NOMO-1 treated with DMSO at 0.1 percent for 48 hours (cell line): ENCODE measurements around the gene PPME1.
A peak's percentile ranks its signal among the peaks of the same experiment; 100 is the strongest.

Experiments
- DNase-seq: peaks from one replicate; lab custom pipeline; 2025; ENCODE audit not compliant: unreplicated experiment; lab: John Stamatoyannopoulos, UW

PPME1 gene

GRCh38 chr11:74159642-74160041 is 11.4 kb upstream of the PPME1 start:
- no peak for DNase-seq

DNA sequence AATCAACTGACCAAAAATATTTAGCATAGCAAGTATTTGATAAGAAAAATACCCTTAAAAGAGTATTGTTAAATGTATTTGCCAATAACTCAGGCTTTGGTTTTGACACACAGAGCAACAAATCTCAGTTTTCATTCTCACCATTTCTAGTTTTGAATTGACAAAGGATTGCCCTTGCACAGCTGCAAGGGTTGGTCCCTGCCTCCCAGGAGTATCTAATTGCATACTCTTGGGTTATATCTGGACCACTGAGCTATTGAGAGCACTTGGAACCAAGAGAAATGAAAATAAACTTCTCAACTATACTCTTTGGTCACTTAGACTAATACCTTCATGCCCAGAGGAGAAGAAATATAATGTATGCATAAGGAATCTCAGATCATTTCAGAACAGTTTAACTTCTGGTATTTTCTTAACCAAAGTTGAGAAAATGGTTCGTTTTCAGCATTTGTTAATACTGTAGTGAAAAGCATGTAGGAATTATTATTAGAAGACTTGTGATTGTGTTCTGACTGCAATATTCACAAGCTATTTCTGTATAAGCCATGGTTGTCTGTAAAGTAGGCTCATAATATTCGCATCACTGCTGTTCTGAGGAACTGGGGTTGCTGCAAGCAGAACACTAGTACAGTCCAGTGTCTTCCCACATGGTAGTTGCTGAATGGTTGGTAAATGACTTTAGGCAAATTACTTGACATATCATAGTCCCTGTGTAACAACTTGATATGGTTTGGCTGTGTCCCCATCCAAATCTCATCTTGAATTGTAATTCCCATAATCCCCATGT is 8.2 kb upstream of the PPME1 start:
- no peak for DNase-seq

- DNase-seq, result no peak
These were observed 2.3 kb upstream of the PPME1 start for GRCh38 chr11:74168838-74169237.

DNA sequence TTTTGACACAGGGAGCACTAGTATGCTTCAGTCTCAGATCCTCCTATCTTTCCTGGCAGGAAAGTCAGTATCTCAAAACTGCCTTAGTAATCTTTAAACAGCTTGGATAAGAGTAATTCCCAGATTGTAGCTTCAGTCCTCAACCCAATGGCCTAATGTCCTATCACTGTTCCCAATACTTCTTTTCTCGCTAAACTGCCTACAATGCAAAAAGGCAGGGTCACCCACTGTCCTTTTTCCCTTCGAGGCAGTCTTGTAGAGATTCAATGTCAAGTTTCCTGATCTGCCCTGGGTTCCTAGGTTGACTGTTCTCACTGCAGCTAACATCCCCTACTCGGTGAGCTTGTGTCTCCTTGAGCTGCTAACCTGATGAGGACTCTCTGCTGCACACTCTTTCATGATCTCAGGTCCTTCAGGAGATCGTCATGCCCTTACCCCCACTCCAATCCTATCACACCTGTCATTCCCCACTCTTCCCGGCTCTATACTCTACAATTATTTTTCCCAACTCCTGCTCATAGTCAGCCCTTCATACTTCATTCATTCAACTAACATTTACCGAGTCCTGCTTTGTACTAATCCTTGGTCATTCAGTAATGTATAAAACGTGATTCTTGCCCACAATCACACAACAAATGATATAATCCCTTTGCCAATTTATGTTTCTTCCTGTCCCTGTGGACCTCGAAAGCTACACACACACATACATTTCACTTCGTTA is 1.2 kb upstream of the PPME1 start:
- no peak for DNase-seq

DNA sequence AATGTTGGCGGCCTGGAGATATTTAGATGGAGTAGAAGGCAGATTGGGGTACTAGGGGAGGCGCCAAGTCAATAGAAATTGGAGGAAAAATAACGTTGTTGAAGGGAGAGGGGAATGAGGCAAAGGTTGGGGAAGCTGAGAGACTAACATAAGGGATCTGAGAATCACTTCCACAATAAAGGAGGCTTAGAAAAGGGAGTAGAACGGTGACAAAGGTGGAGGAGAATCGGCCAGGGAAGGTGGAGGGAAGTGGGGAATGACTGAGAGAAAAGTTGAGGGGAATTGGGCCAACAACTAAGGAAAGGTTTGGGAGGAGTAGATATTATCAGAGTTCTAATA is 510 bp downstream of the PPME1 start:
- DNase-seq, result no peak

DNA sequence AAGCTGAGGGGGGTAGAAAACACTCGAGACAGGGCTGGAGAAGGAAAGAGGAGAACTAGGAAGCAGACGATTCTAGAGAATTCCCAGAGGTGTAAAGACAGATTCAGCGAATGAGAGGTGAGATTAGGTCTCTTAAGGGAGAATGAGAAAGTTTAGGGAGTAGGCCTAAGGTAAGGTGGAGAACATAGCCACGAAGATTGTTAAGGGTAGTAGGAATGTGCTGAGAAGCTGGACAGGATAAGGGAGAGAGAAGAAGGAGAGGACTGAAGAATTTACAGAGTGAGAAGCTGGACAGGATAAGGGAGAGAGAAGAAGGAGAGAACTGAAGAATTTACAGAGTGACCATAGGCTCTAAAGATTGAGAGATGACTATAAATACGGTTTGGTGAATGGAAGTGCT is 908 bp downstream of the PPME1 start:
- DNase-seq, result no peak

DNA sequence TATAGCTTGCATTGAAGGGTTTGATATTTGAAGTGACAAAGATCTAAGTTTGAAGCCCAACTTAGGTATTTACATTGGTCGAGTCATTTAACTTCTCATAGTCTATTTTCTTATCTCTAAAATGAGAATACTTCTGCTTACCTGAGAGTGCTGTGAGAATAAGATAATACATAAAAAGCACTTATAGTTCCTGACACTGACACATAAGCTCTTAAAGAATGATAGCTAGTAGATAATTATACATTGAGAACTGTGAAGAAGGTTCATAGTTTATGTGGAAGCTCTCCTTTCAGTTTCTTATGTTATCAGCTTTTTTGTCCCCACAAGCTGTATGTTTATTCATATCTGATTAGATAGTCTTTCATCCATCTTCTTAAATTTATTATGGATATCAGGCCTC is 4.8 kb downstream of the PPME1 start:
- no peak for DNase-seq

GRCh38 chr11:74179234-74180052 is 8.4 kb downstream of the PPME1 start:
- no peak for DNase-seq

DNA sequence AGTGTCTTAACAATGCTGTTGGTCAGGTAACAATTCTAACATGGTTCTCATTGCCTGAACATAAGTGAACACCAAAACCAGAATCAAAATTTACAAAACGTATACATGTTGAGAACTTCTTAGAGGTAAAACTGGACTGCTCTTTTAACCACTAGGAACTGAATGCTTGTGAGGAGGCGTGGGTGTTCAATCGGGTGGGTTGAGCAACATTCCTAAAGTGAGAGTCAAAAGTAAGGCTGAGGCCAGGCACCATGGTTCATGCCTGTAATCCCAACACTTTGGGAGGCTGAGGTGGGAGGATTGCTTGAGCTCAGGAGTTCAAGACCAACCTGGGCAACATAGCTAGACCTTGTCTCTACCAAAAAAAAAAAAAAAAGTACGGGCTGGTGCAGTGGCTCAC is 11.5 kb downstream of the PPME1 start:
- no peak for DNase-seq

- DNase-seq, result no peak
These were observed 14.2 kb downstream of the PPME1 start for GRCh38 chr11:74185285-74185684.

GRCh38 chr11:74185695-74186094 is 14.6 kb downstream of the PPME1 start:
- no peak for DNase-seq

DNA sequence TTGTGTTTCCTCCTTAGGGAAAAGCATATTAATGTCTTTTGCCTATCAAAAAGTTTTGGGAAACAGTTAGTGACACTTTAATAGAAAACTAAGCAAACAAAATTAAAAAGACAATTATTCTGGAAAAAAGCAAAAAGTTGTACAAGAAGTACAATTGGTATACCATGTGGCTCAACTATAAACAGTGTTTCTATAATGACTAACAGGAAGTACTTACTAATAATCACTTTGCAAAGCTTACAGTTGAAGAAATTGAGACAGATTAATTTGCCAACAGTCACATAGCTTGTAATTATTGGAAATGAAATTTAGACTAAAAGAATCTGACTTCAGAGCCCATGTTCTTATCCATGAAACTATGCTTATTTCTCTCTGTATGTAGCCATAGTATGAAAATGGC is 24.7 kb downstream of the PPME1 start:
- peak; percentile 34 for DNase-seq

GRCh38 chr11:74196781-74197486 is 25.8 kb downstream of the PPME1 start:
- no peak for DNase-seq

DNA sequence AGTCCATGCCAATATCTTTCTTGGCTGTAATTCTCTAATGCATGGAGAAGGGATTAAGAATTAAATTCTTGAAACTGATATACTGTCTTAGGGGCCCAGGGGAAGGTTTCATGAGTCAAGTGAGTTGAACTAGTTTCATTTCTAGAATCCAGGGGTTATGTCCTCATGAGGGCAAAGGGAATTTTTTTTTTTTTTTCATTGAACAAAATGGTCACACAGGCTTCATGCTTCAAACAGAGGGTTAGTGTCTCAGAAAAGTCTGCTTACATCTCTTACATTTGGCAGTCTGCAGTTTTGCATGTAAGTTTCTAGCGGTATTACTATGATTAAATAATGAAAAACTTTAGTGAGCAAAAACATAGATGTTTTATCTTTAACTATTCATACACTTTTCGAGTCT is 32.9 kb downstream of the PPME1 start:
- DNase-seq, result no peak

GRCh38 chr11:74204701-74205100 is 33.6 kb downstream of the PPME1 start:
- DNase-seq, result no peak

DNA sequence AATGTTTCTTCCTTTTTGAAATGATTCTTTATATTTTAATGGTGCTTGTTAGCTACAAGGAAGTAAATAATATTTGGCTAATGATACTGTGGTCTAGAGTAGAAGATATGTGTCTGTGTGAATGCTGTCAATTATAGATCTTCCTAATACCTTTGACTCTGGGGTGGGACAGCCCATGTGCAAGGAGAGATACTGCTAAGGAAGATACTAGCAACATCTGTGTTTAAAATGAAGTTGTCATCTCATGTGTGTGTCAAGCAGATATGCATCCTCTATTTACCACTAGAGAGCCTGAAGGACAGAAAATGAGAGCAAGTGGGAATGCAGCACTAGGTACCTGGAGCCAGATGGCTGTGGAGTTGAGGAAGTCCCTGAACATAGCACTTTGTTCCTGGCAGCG is 34.1 kb downstream of the PPME1 start:
- DNase-seq, result no peak

DNA sequence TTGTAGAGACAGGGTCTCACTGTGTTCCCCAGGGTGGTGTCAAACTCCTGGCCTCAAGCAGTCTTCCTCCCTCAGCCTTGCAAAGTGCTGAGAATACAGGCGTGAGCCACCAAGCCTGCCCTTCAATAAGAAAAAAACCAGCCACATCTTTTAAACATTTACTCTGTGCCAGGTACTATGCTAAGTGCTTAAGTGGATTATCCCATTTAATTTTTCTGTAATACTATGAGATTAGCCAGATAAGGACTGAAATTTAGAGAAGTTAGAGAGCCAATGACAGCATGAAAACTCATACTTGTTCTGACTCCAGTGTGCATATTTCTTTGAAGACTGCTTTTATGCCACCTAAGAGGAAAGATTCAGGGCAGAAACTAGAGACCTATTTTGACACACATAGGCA is 35.7 kb downstream of the PPME1 start:
- no peak for DNase-seq

DNA sequence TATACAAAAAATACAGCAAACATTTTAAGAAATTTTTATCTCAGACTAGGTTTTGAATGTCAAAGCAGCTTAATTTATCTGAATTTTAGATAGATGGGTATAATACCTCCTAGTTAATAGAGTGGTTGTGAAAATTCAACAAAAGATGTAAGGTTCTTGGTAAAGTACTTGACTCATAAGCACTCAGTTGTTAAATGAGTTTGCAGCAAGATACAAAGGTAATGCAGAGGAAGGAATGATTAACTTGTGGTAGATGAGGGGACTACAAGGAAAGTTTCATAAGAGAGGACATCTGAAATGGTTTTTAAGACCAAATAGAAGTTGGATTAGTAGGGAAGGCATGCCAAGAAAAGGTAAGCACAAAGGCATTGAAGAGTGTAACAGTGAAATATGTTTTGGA is 37.4 kb downstream of the PPME1 start:
- DNase-seq, result no peak

- no peak for DNase-seq
These were observed 41.4 kb downstream of the PPME1 start for GRCh38 chr11:74212533-74212932.

DNA sequence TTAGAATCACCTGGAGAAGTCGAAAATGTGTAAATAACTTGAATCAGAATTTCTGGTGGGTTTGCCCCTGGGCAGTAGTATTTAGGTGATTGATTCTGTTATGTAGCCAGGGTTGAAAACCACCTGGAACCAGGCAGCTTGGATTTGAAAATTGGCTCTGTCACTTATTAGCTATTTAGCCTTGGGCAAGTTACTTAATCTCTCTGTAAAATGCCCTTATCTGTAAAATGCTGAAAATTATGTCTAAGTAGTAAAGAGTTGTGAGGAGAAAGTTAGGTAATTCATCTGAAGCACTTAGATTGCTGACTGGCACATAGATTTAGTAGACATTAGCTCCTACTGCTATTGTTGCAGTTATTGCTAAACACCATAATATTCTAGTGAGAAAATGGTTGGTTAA is 49.3 kb downstream of the PPME1 start:
- DNase-seq, result no peak

- DNase-seq, result no peak
These were observed 50.7 kb downstream of the PPME1 start for GRCh38 chr11:74221816-74222215.
